H1 (cell line): ENCODE results near the gene MAOA. TPM values are rescaled to one million over a fixed set of nuclear protein-coding genes. Genes with fewer than 3 reads are reported as not detected.

Experiments used
- ASH2L ChIP-seq: fragments of 200-600, 300-600 bp; sonication (generic); IDR thresholded peaks from one replicate; pipeline ENCODE4 v1.7.1; 2017; ENCODE audit warnings: low read length
- CHD7 ChIP-seq: fragments of 300-600 bp; sonication (generic); IDR thresholded peaks from 2 replicates; pipeline ENCODE4 v1.7.1; 2012; ENCODE audit warnings: low read length, moderate library complexity, mild to moderate bottlenecking, inconsistent platforms; ENCODE audit not compliant: insufficient replicate concordance
- E2F6 ChIP-seq: IDR thresholded peaks from 2 replicates; pipeline ENCODE4 v1.6.1; 2012; ENCODE audit warnings: inconsistent platforms
- EZH2 ChIP-seq: fragments of 200-600 bp; sonication (generic); IDR thresholded peaks from 2 replicates; pipeline ENCODE4 v1.7.1; 2012; ENCODE audit warnings: low read depth, mild to moderate bottlenecking, moderate library complexity, low read length, inconsistent platforms; ENCODE audit not compliant: severe bottlenecking
- GABPA ChIP-seq: IDR thresholded peaks from 2 replicates; pipeline ENCODE4 v1.6.1; 2011; ENCODE audit warnings: mild to moderate bottlenecking, low read length, moderate library complexity, borderline replicate concordance; ENCODE audit not compliant: insufficient read depth
- KDM4A ChIP-seq: IDR thresholded peaks from one replicate; pipeline ENCODE4 v1.7.1; 2012; ENCODE audit warnings: low read depth, mild to moderate bottlenecking, moderate library complexity, low read length, inconsistent platforms; ENCODE audit not compliant: severe bottlenecking
- POU5F1 ChIP-seq: IDR thresholded peaks from 2 replicates; pipeline ENCODE4 v1.6.1; 2011; ENCODE audit warnings: low read depth, mild to moderate bottlenecking, low read length, moderate library complexity
- RNF2 ChIP-seq: fragments of 200-900, 300-1000 bp; sonication (generic); IDR thresholded peaks from 2 replicates; pipeline ENCODE4 v1.7.1; 2016; ENCODE audit warnings: borderline replicate concordance, low read depth, mild to moderate bottlenecking, antibody characterized with exemption, low read length; ENCODE audit not compliant: poor library complexity, severe bottlenecking; ENCODE audit errors: missing control alignments
- SIX5 ChIP-seq: IDR thresholded peaks from 2 replicates; pipeline ENCODE4 v1.6.1; 2011; ENCODE audit warnings: mild to moderate bottlenecking, low read depth, low read length
- SUZ12 ChIP-seq: fragments of 200-600 bp; sonication (generic); IDR thresholded peaks from 2 replicates; pipeline ENCODE4 v1.6.1; 2012; ENCODE audit warnings: mild to moderate bottlenecking, inconsistent platforms, low read length, moderate library complexity, mixed read lengths
- TBP ChIP-seq: IDR thresholded peaks from 2 replicates; pipeline ENCODE4 v1.6.1; 2011; ENCODE audit warnings: low read depth, low read length, improper control_type of control experiment
- polyA plus RNA-seq, 7 experiments: library from polyadenylated mRNA; depleted of rRNA in 3 of 7; stranded (reverse) in 5 of 7; unstranded in 2 of 7; fragments of >200 nt in 5 of 7; fragments of 200-250 nt in 2 of 7; gene quantifications; 1 replicate in 5 of 7; 2 replicates in 1 of 7; 4 replicates in 1 of 7; pipeline versions ENCODE4 v1.2.1 to v1.2.3, GENCODE V29; 2011 to 2013; ENCODE audit warnings: missing spikeins in 2 of 7, mixed read lengths in 2 of 7
- total RNA-seq: library from RNA; stranded (reverse); fragmentation: NEBNext Ultra II Directional; extraction: Animal tissue kit (Norgen Biotek cat#: 25700); gene quantifications from 2 replicates; pipeline ENCODE4 v1.2.1, GENCODE V29; 2021

MAOA gene
- total and polyA plus RNA-seq, 2 of the 8 experiments (the other 6 are each of a cell fraction or from before 2014, with no cell fraction given): 2.6 to 8.2 TPM

- TF ChIP-seq CHD7 (no peak), RNF2 (no peak), E2F6 (no peak), TBP (no peak), SIX5 (no peak), ASH2L (no peak), EZH2 (no peak), GABPA (no peak), KDM4A (no peak), SUZ12 (no peak), POU5F1 (no peak)
These were observed 26.6 kb downstream of the MAOA start (continued) for GRCh38 chrX:43682726-43683125.
